Testis (tissue), 2 donors: ENCODE data around the gene NAXD.

Experiments
- CTCF ChIP-seq, 3 experiments: fragments of 450-650 bp in 2 of 3; fragments of 200-600 bp in 1 of 3; sonication (generic) in 1 of 3; IDR thresholded peaks; one replicate each; pipeline ENCODE4 v1.5.1; 2016 to 2019; ENCODE audit warnings: antibody characterized with exemption in 3 of 3, mild to moderate bottlenecking in 2 of 3, moderate library complexity in 1 of 3
- POLR2A ChIP-seq: fragments of 450-650 bp; IDR thresholded peaks from one replicate; pipeline ENCODE4 v1.6.1; 2017; ENCODE audit warnings: antibody characterized with exemption, mild to moderate bottlenecking, moderate library complexity

DNA sequence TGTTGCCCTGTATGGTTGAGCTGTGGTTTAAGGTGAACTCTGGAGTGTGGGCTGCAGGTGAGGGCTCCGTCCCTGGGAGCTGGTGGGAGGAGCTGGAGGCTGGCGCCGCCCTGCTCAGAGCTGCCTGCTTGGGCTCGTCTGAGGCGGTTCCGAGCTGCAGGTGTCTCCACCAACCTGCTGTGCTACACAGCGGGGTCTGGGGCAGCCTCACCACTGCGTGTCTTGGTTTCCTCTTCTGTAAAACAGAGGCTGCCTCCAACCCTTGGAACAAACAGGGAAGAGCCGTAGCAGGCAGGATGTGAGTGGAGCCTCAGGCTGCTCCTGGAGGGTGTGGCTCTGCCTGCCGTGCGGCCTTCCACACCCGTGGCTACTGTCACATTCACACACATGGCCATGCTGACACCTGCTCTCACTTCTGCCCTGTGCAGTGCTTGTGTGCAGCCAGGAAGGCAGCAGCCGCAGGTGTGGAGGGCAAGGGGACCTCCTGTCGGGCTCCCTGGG is 21.4 kb downstream of the NAXD start:
- no peak for TF ChIP-seq CTCF (IDR thresholded peaks at IDR 0.05)
- TF ChIP-seq POLR2A = no peak
